ENCODE data around the gene UBQLN4. TPM values are rescaled to one million over a fixed set of nuclear protein-coding genes. Genes with fewer than 3 reads are reported as not detected.
"Not testable (repeated sequence)": the region's sequence is repeated elsewhere in the genome, so short reads cannot be mapped to it uniquely, and the experiment has no call there.

UBQLN4 gene
- total RNA-seq, 1 experiment from 2014 or later, result 36.6 TPM

DNA sequence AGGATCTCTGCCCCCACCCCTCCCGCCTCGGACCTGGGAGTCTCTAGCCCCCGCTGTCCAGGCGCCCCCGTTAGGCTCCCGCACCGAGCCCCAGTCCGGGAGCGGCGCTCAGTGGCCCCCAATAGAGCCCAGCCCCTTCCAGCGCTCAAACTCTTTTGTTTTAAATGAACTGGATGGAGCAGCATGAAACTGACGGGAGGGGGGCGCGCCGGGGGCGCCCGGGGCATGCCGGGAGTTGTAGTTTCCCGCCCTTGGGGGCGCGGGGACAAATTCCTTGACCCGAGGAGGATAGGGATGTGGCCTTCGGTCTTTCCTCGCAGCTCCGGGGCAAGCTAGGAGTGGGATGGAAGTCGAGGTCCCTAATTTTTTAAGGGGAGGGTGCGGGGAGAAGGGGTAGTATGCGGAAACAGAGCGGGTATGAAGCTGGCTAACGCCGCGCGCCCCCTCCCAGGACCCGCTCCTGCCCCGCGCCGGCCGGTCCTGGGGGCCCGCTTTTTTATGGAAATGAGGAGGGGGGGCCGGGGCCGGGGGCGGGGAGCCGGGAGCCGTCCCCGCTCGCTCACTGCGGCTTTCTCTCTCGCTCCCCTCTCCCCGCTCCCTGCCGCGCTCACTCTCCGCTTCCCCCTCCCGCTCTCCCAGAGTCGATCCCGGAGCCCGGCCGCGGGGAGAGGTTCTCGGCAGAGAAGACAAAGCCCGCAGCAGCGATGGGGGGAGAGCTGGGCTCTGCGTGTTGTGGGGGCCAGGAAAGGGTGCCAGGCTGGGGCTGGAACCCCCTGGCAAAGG lies 28.9 kb upstream of the UBQLN4 start, which contains the start of gene MEX3A:
Gene MEX3A, minus strand, starts transcription at position 157 of the 783 bp plus-strand sequence. CDS start 467 bp downstream, outside the sequence.
- in situ Hi-C loops (cut with HindIII; ENCODE audit: low pct_unique_long_range_greater_than_20kb, low sequenced_read_pairs), result no loop called here
- no peak for DNase-seq (ENCODE audit: low read depth)

- in situ Hi-C loops (cut with HindIII; ENCODE audit: low pct_unique_long_range_greater_than_20kb, low sequenced_read_pairs), result no loop called here
- no peak for DNase-seq (ENCODE audit: low read depth)
Measured at GRCh38 chr1:156081917-156082308, 28.3 kb upstream of the UBQLN4 start.

DNA sequence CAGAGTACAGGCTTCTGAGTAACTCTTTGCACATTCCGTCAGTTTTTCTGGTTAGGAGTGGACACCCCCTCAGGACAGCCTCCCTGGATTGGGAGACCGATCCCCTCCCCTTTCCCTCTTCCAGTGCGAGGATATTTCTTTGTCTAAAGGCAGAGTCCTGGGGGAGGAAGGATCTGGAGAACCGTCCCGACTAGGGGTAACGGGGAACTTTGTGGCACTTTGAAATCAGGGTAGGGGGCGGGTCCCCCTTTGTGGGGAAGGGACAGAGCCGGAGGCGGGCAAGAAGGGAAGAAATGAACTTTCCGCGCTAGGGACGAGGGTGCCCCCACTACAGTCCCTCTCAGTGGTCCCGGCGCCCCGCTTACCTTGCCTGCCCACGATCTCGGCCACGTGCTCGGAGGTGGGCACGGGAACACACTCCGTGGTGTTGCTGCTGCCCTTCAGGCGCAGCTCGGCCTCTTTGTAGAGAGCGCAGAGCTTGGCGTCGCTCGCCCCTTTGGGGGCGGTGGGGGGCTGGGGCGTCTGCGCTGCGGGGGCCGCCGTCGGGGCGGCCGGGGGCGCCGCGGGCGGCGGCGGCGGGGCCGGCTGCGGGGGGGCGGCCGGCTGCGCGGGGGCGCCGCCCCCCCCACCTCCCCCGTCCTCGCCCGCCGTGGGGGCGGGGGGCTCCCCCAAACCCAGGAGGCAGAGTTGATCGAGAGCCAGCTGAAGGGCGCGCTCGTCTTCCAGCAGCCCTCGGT lies 27.8 kb upstream of the UBQLN4 start:
- in situ Hi-C loops (cut with HindIII; ENCODE audit: low pct_unique_long_range_greater_than_20kb, low sequenced_read_pairs), result no loop called here

DNA sequence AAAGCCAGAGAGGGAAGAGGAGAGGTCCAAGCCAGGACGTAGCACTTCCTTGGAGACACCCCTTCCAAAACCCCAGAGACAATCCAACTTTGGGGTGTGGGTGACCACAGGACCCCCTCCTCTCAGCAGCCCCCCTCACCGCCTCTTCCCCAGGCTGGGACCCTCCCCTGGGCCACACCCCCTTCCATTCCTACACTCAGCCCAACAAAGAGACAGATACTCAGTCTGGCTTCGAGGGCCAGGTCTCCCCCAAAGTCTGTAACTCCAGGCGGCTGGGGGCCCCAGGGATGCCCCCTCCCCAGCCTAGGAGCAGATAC lies 27.2 kb upstream of the UBQLN4 start:
- no peak for DNase-seq (ENCODE audit: low read depth)
- in situ Hi-C loops (cut with HindIII; ENCODE audit: low pct_unique_long_range_greater_than_20kb, low sequenced_read_pairs), result no loop called here

More for the DNA sequence above, 27.8 kb upstream of the UBQLN4 start:
- DNase-seq (ENCODE audit: low read depth), result no peak

GRCh38 chr1:156080241-156080862 lies 26.8 kb upstream of the UBQLN4 start:
- no peak for DNase-seq (ENCODE audit: low read depth)
- in situ Hi-C loops (cut with HindIII; ENCODE audit: low pct_unique_long_range_greater_than_20kb, low sequenced_read_pairs), result no loop called here

DNA sequence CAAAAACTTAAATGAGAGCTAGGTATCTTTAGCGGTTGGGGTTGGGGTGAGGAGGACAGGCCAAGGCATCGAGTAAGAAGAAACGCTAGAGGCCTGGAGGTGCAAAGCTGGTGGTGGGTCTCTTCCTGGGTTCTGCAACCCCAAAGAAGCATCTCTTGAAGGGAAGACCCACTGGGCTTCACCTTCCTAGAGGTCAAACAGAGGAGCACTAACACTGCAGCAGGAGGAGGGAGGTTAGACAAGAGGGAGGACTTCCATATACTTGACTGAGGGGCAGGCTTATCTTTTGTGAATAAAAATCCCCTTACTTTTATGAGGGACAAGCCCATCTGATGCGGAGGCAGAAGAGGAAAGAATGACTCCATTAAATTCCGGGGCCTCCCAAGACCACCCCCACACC lies 26.2 kb upstream of the UBQLN4 start:
- no peak for DNase-seq (ENCODE audit: low read depth)
- in situ Hi-C loops (cut with HindIII; ENCODE audit: low pct_unique_long_range_greater_than_20kb, low sequenced_read_pairs), result no loop called here

GRCh38 chr1:156078728-156079127 lies 25.1 kb upstream of the UBQLN4 start:
- DNase-seq (ENCODE audit: low read depth), result no peak
- in situ Hi-C loops (cut with HindIII; ENCODE audit: low pct_unique_long_range_greater_than_20kb, low sequenced_read_pairs), result no loop called here

- in situ Hi-C loops (cut with HindIII; ENCODE audit: low pct_unique_long_range_greater_than_20kb, low sequenced_read_pairs), result no loop called here
- DNase-seq (ENCODE audit: low read depth), result no peak
Measured at GRCh38 chr1:156077430-156077760, 23.8 kb upstream of the UBQLN4 start.

DNA sequence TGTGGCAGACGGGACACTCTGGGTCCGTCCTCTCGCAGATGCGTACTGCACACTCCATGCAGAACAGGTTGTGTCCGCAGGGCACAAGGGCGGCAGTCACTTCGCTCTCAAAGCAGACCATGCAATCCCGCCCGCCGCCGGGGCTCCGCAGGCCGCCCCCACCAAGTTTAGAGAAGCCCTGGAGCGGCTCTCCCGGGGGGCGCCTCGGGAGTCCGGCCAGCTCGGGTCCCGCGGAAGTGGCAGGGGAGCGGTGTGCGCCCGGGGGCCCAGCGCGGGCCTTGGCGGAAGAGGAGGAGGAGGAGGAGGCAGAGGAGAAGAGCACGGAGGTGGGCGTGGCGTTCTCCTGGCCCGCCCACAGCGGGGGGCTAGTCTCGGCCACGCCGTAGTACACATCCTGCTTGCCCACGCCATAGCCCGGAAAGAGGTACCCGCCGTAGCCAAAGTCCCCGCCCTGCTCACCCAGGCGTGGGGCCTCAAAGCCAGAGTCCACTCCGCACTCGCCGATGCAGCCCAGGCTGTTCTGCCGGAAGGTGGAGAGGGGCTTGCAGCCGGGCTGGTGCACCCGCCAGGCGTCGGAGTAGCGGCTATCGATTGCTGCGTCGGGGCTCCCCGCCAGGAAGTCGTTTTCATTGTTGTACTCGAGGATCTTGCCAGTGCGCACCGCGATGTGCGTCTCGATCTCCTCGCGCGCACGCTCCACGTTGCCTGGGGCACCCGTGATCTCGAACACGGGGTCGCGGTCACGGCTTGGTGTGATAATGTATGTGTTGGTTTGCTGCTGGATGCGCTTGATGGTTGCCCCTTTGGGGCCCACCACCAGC lies 23.2 kb upstream of the UBQLN4 start:
- DNase-seq (ENCODE audit: low read depth), result no peak

GRCh38 chr1:156075775-156076204 lies 22.2 kb upstream of the UBQLN4 start:
- in situ Hi-C loops (cut with HindIII; ENCODE audit: low pct_unique_long_range_greater_than_20kb, low sequenced_read_pairs), result no loop called here

More for the DNA sequence above, 23.2 kb upstream of the UBQLN4 start:
- in situ Hi-C loops (cut with HindIII; ENCODE audit: low pct_unique_long_range_greater_than_20kb, low sequenced_read_pairs), result no loop called here

GRCh38 chr1:156075162-156075561 lies 21.6 kb upstream of the UBQLN4 start:
- in situ Hi-C loops (cut with HindIII; ENCODE audit: low pct_unique_long_range_greater_than_20kb, low sequenced_read_pairs), result no loop called here
- DNase-seq (ENCODE audit: low read depth), result no peak

More at GRCh38 chr1:156075775-156076204, 22.2 kb upstream of the UBQLN4 start:
- no peak for DNase-seq (ENCODE audit: low read depth)

GRCh38 chr1:156074661-156075060 lies 21.1 kb upstream of the UBQLN4 start:
- in situ Hi-C loops (cut with HindIII; ENCODE audit: low pct_unique_long_range_greater_than_20kb, low sequenced_read_pairs), result no loop called here
- no peak for DNase-seq (ENCODE audit: low read depth)

DNA sequence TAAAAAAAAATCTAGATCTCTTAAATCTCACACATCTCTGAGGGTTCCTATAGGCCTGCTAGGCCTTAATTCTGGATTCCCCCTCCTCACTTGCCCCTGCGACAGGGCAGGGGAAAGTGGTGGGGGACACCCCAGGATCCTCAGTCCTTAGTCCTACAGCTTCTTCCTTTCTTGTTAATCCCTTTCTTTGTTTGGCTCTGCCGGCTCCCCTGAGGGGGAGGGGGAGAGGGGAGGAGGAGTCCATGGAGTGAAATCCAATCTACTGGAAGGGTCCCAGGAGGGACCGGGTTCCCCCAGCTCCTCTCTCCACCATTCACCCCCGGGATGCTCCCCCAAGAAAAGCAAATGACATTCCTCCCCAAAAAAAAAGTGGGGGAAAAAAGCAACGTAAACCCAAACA lies 20.1 kb upstream of the UBQLN4 start:
- in situ Hi-C loops (cut with HindIII; ENCODE audit: low pct_unique_long_range_greater_than_20kb, low sequenced_read_pairs), result no loop called here
- DNase-seq (ENCODE audit: low read depth), result no peak

DNA sequence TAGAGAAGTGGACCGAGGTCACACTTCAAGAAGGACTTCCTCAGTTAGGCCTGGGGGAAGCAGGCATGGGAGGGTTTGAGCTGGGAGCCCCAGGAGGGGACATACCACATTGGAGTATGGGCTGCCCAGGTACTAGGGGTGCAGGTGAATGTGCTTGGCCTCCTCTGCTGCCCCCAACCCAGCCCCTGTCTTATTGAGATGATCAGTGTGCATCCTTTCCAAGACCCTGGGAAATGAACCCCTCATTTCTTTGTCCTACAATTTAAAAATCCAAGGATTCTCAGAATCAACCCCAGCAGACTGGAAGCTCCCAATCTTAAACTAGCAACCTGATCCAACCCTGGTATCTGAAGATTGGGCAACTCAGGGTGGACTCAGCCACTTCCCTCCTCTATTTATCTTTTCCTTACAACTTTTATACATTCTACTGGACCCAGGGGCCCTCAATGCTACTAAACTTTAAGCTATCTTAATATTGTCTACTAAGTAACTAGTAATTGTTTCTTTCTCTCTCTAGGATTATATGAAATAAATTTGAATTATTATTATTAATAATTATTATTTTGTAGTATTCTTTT lies 19.6 kb upstream of the UBQLN4 start:
- in situ Hi-C loops (cut with HindIII; ENCODE audit: low pct_unique_long_range_greater_than_20kb, low sequenced_read_pairs), result no loop called here
- no peak for DNase-seq (ENCODE audit: low read depth)

DNA sequence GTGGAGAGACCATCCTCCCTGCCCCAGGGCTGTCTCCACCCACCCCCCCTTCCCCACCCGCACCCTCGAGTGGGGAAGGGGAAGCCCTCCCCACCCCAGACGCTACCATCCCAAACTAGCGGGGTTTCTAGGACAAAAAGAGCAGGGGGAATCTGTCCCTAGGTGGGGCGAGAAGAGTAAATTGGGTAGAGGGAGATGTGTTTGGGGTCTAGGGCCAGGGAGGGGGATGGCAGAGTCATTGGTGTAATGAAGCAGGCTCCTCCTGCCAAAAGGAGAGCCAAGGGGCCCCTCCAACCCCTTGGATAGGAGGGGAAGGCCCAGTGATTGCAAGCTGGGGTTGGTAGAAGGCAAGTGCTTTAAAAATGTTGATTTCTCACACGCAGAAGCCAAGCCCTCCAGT lies 18.7 kb upstream of the UBQLN4 start:
- in situ Hi-C loops (cut with HindIII; ENCODE audit: low pct_unique_long_range_greater_than_20kb, low sequenced_read_pairs), result no loop called here
- no peak for DNase-seq (ENCODE audit: low read depth)

- DNase-seq (ENCODE audit: low read depth); in situ Hi-C loops (cut with HindIII; ENCODE audit: low pct_unique_long_range_greater_than_20kb, low sequenced_read_pairs): not testable (repeated sequence)
Measured at GRCh38 chr1:156071332-156071816, 17.8 kb upstream of the UBQLN4 start.

- DNase-seq (ENCODE audit: low read depth), result no peak
- in situ Hi-C loops (cut with HindIII; ENCODE audit: low pct_unique_long_range_greater_than_20kb, low sequenced_read_pairs), result no loop called here
Measured at GRCh38 chr1:156070548-156070947, 16.9 kb upstream of the UBQLN4 start.

All from Caki2 (cell line).